Osteoblast (primary cell): ENCODE data around the gene FLII. TPM values are rescaled to one million over a fixed set of nuclear protein-coding genes. Genes with fewer than 3 reads are reported as not detected.

Source experiments
- DNase-seq: peaks from one replicate; pipeline ENCODE4 v3.0.0; 2011; ENCODE audit warnings: low spot score, mixed read lengths; ENCODE audit not compliant: insufficient read length; ENCODE audit errors: missing footprints
- H2AFZ ChIP-seq: 2 replicates; pipeline ENCODE4 v1.6.0; 2011; ENCODE audit warnings: mild to moderate bottlenecking, low read length
- H3K27ac ChIP-seq: 2 replicates; pipeline ENCODE4 v1.5.1; 2011; ENCODE audit warnings: mild to moderate bottlenecking, low read depth, low read length, moderate library complexity
- H3K27me3 ChIP-seq: 2 replicates; pipeline ENCODE4 v1.6.0; 2012; ENCODE audit warnings: mild to moderate bottlenecking, control low read depth, inconsistent platforms, low read length, moderate library complexity; ENCODE audit not compliant: insufficient read depth
- H3K36me3 ChIP-seq: 2 replicates; pipeline ENCODE4 v1.5.1; 2011; ENCODE audit warnings: mild to moderate bottlenecking, low read length, control low read depth, moderate library complexity; ENCODE audit not compliant: insufficient read depth
- H3K4me1 ChIP-seq: 2 replicates; pipeline ENCODE4 v1.5.1; 2011; ENCODE audit warnings: mild to moderate bottlenecking, low read length, control low read depth, moderate library complexity; ENCODE audit not compliant: insufficient read depth
- H3K4me2 ChIP-seq: 2 replicates; pipeline ENCODE4 v1.6.0; 2011; ENCODE audit warnings: mild to moderate bottlenecking, low read length; ENCODE audit not compliant: insufficient read depth
- H3K4me3 ChIP-seq: fragments of 200-600 bp; sonication (generic); 3 replicates; pipeline ENCODE4 v1.5.1; 2012; ENCODE audit warnings: mild to moderate bottlenecking, low read length, inconsistent platforms; ENCODE audit not compliant: insufficient read depth
- H3K79me2 ChIP-seq: 2 replicates; pipeline ENCODE4 v1.6.0; 2012; ENCODE audit warnings: mild to moderate bottlenecking, low read length, control low read depth, inconsistent platforms; ENCODE audit not compliant: insufficient read depth
- H3K9me3 ChIP-seq: 2 replicates; pipeline ENCODE4 v1.5.1; 2011; ENCODE audit warnings: low read depth, low read length, control low read depth
- H4K20me1 ChIP-seq: 2 replicates; pipeline ENCODE4 v1.6.0; 2012; ENCODE audit warnings: mild to moderate bottlenecking, low read length, control low read depth; ENCODE audit not compliant: insufficient read depth
- total RNA-seq: library from RNA; depleted of rRNA; stranded (reverse); fragments of >200 nt; gene quantifications from 2 replicates; pipeline ENCODE4 v1.2.3, GENCODE V29; 2012
- TF ChIP-seq, protein P1 (sequence below): IDR thresholded peaks from 2 replicates; pipeline ENCODE4 v1.5.1; 2011; ENCODE audit warnings: mild to moderate bottlenecking, low read depth, low read length, moderate library complexity; ENCODE audit errors: extremely low read depth

The FLII gene
- total RNA-seq, 1 donor: 212 TPM

- Histone ChIP-seq H3K9me3 (no peaks in the 10 kb centered on the region), H3K27ac (no peak overlapping the region), H3K79me2 (peaks cover 76% of the 10 kb centered on the region), H3K27me3 (no peaks in the 10 kb centered on the region), H2AFZ (no peak overlapping the region), H3K36me3 (peaks cover 18% of the 10 kb centered on the region), H3K4me3 (no peak overlapping the region), H3K4me1 (peaks cover 22% of the 10 kb centered on the region), H4K20me1 (peaks cover 59% of the 10 kb centered on the region), H3K4me2 (no peak overlapping the region)
- DNase-seq: peak; percentile 66
- TF ChIP-seq, protein P1, sequence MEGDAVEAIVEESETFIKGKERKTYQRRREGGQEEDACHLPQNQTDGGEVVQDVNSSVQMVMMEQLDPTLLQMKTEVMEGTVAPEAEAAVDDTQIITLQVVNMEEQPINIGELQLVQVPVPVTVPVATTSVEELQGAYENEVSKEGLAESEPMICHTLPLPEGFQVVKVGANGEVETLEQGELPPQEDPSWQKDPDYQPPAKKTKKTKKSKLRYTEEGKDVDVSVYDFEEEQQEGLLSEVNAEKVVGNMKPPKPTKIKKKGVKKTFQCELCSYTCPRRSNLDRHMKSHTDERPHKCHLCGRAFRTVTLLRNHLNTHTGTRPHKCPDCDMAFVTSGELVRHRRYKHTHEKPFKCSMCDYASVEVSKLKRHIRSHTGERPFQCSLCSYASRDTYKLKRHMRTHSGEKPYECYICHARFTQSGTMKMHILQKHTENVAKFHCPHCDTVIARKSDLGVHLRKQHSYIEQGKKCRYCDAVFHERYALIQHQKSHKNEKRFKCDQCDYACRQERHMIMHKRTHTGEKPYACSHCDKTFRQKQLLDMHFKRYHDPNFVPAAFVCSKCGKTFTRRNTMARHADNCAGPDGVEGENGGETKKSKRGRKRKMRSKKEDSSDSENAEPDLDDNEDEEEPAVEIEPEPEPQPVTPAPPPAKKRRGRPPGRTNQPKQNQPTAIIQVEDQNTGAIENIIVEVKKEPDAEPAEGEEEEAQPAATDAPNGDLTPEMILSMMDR: no peak
Measured at GRCh38 chr17:18231164-18231563, 27.4 kb downstream of the FLII start.

DNA sequence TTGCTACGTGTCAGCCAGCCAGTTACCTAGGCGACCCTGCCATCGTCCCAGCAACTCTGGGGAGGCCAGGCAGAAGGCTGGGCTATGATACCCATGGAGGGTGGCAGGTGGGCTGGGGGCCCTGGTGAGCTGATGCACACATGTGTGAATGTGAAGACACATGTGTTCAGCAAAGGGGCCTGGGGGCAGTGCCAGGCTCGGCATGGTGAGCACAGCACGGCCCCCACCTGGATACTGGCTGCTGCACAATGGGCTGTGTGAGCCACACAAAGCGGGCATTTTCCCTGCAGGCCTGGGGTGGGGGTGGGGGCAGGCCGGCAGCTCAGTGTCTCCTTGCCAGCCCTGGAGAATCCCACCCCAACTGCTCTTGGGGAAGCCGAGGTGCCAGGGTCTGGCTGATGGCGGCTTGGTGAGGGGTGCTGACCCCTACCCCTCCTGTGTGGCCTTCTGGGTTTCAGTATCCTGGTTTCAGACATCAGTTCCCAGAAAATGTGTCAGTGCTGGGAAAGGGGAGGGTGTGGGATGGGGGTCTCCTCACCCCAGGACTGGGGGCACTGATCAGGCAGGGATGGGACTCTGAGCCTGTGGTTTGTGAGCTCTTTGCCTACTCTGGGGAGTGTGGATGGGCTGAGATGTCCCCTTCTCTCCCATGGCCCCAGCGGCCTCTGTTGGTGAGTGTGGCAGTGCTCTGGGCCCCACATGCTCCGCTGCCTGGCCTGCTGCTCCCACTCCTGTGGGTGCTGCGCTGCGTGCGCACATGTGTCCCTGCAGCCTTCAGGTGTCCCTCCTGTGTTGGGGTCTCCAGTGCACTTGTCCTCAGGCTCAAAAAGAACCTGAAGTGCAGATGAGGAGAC is 28.0 kb downstream of the FLII start:
- Histone ChIP-seq H3K79me2 (peaks cover 81% of the 10 kb centered on the region), H3K4me2 (no peak overlapping the region), H3K36me3 (peaks cover 18% of the 10 kb centered on the region), H3K4me3 (no peak overlapping the region), H3K27ac (no peak overlapping the region), H2AFZ (no peak overlapping the region), H3K9me3 (no peaks in the 10 kb centered on the region), H3K4me1 (peaks cover 17% of the 10 kb centered on the region), H4K20me1 (peaks cover 61% of the 10 kb centered on the region), H3K27me3 (no peaks in the 10 kb centered on the region)
- TF ChIP-seq, protein P1: no peak
- peak; percentile 66 for DNase-seq

DNA sequence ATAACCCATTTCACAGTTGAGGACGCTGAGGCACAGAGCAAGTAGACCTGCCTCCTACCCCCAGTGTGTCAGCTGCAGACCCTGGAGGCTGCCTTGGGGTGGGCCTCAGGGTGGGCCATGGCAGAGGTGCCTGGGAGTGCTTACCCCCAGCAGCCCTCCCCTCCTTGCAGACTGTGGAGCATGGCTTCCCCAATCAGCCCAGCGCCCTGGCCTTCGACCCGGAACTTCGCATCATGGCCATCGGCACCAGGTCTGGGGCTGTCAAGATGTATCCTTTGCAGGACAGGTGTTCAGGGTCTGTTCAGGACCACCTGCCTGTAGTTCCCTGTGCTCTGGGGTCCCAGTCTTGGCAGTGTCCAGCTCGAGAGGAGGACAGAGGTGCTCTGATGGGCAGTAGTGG is 28.8 kb downstream of the FLII start:
- Histone ChIP-seq H3K27ac (no peak overlapping the region), H4K20me1 (peaks cover 61% of the 10 kb centered on the region), H3K9me3 (no peaks in the 10 kb centered on the region), H3K27me3 (no peaks in the 10 kb centered on the region), H3K4me2 (no peak overlapping the region), H3K4me1 (peaks cover 16% of the 10 kb centered on the region), H3K36me3 (peaks cover 18% of the 10 kb centered on the region), H3K79me2 (peaks cover 81% of the 10 kb centered on the region), H2AFZ (no peak overlapping the region), H3K4me3 (no peak overlapping the region)
- TF ChIP-seq, protein P1: no peak
- DNase-seq: peak; percentile 76

DNA sequence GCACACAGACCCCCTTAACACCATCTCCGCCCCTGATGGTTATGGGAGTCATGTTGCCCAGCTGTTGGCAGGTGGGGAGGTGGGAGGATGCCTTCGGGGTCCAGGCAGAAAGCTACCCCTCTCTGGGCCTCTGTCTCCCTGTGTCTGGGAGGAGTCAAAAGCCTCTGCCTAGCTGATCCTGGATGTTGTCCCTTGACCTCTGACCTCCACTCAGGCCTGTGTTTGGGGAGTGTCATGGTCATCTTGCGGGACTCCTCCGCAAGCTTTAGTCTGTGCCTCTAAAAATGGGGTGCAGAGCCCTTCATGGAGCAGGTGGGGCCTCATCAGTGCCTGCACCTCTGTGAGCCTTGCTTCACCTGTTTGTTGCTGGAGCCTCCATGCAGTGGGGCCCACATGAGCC is 29.3 kb downstream of the FLII start:
- Histone ChIP-seq H3K79me2 (peaks cover 79% of the 10 kb centered on the region), H4K20me1 (peaks cover 61% of the 10 kb centered on the region), H3K4me2 (no peak overlapping the region), H3K9me3 (no peaks in the 10 kb centered on the region), H3K27ac (no peak overlapping the region), H2AFZ (no peak overlapping the region), H3K36me3 (peaks cover 13% of the 10 kb centered on the region), H3K4me1 (peaks cover 22% of the 10 kb centered on the region), H3K4me3 (no peak overlapping the region), H3K27me3 (no peaks in the 10 kb centered on the region)
- TF ChIP-seq, protein P1: no peak
- DNase-seq: peak; percentile 80
